Measurements from ENCODE around the gene TWIST2. TPM values are rescaled to one million over a fixed set of nuclear protein-coding genes. Genes with fewer than 3 reads are reported as not detected.
A peak's percentile ranks its signal among the peaks of the same experiment; 100 is the strongest.

TWIST2 gene
- total and polyA plus RNA-seq, 9 of the 15 experiments (the other 6 are each of a cell fraction or from before 2014, with no cell fraction given): not detected

DNA sequence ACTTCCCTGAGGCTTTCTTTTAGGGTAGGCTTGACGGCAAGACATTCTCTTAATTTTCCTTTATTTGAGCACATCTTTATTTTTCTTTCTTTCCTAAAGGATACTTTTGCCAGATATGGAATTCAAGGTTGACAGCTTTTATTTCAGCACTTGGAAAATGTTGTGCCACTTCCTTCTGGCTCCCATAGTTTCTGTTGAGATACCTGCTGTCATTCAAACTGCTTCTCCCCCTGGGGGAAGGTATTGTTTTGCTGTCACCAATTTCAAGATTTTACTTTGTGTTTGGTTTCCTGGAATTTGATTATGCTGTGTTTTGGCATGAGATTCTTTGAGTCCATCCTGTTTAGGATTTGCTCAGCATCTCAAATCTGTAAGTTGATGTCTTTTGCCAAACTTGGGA is 39.1 kb upstream of the TWIST2 start:
- no peaks in the 10 kb centered on the region for H3K9me3 ChIP-seq (replicated peaks; ENCODE audit: control insufficient read depth, insufficient read depth, low read depth, low read length)
- H3K79me2 ChIP-seq (ENCODE audit: control insufficient read depth, insufficient read depth, low read length): no peaks in the 10 kb centered on the region
- H2AFZ ChIP-seq (ENCODE audit: low read depth, low read length): no peak overlapping the region
- intact Hi-C loops (cut with micrococcal nuclease): no loop called here
- no peaks in the 10 kb centered on the region for H3K9me1 ChIP-seq (ENCODE audit: control insufficient read depth, insufficient read depth, low read length)
- no peak for FAIRE-seq
- no peak for ATAC-seq
- peak in 1 of 4 experiments; percentile 7 for DNase-seq (ENCODE audit: extremely low read depth in 1 of 4, low spot score in 3 of 4)
- 0% methylated on average over 1 of the region's 1 CpG for WGBS (ENCODE audit: insufficient coverage, low coverage, missing lambda C conversion rate)
- no peak overlapping the region for H3K9ac ChIP-seq (ENCODE audit: insufficient read depth in 1 of 2, low read depth in 2 of 2, low read length in 2 of 2)
- no peak overlapping the region for H3K4me2 ChIP-seq (ENCODE audit: insufficient read depth, low read length)
- in situ Hi-C loops (cut with MboI): no loop called here
- no TSS peak for BruUV-seq (replicated peaks)
- H3K4me3 ChIP-seq: no peak overlapping the region
- no peaks in the 10 kb centered on the region for H4K20me1 ChIP-seq (replicated peaks; ENCODE audit: control insufficient read depth, insufficient read depth, low read length)
- CTCF ChIA-PET (ENCODE audit: low intra/inter-chr PET ratio): no interaction called here
- H3K27ac ChIP-seq (ENCODE audit: extremely low read depth, low read depth, low read length): no peak overlapping the region
- TF ChIP-seq ZNF318 (IDR thresholded peaks at IDR 0.05; ENCODE audit: borderline replicate concordance in 1 of 2, low read depth in 1 of 2) (no peak), TRIM28 (IDR thresholded peaks at IDR 0.05) (0 out of 2 replicates have a peak, but pooled peaks have one; percentile 51), CBX5 (IDR thresholded peaks at IDR 0.05; ENCODE audit: borderline replicate concordance, low read depth) (peak; percentile 65; the same call in 1 of the 2 replicates), CBX3 (IDR thresholded peaks at IDR 0.05; ENCODE audit: borderline replicate concordance in 1 of 2, low read length in 2 of 2) (peak in 1 of 2 experiments; percentile 65; a peak in 2 of 3 replicates), TFAM (CRISPR knock-in tag; conservative IDR thresholded peaks at IDR 0.05) (no peak)
- no peaks in the 10 kb centered on the region for H3K36me3 ChIP-seq (ENCODE audit: control insufficient read depth, insufficient read depth, low read length)
- no peaks in the 10 kb centered on the region for H3K4me1 ChIP-seq (replicated peaks in 1 of 2; ENCODE audit: control insufficient read depth in 2 of 2, insufficient read depth in 2 of 2, low read length in 2 of 2)
- POLR2A ChIA-PET: no interaction called here
- peaks cover 0 to 8% of the 10 kb centered on the region in 2 experiments; a peak in 2 of 5 replicates for H3K27me3 ChIP-seq (ENCODE audit: control insufficient read depth in 2 of 2, insufficient read depth in 2 of 2, low read length in 2 of 2)

Data from K562 (cell line).